ENCODE measurements around the gene UBE2J2. TPM values are rescaled to one million over a fixed set of nuclear protein-coding genes. Genes with fewer than 3 reads are reported as not detected.

UBE2J2 gene
- total RNA-seq, 1 experiment from 2014 or later: 83.4 TPM

- Histone ChIP-seq H2AFZ (ENCODE audit: low read length) (no peak overlapping the region), H3K27me3 (ENCODE audit: insufficient read depth, low read length) (no peaks in the 10 kb centered on the region), H3K4me1 (ENCODE audit: insufficient read depth, low read length) (no peaks in the 10 kb centered on the region), H2AK5ac (ENCODE audit: insufficient read length, low read length) (no peak overlapping the region), H3K27ac (ENCODE audit: insufficient read length, low read depth, low read length) (no peak overlapping the region), H3K79me2 (ENCODE audit: insufficient read depth, low read length) (no peaks in the 10 kb centered on the region), H4K20me1 (ENCODE audit: control insufficient read depth, insufficient read depth, insufficient read length) (no peaks in the 10 kb centered on the region), H2BK15ac (ENCODE audit: low read depth, low read length) (no peak overlapping the region), H3K23ac (ENCODE audit: insufficient read length, low read depth, low read length) (no peak overlapping the region), H4K91ac (ENCODE audit: insufficient read length, low read depth, low read length) (no peak overlapping the region), H3K79me1 (ENCODE audit: insufficient read depth, low read depth, low read length, poor library complexity, severe bottlenecking) (no peaks in the 10 kb centered on the region), H3K4ac (ENCODE audit: low read depth, low read length) (no peak overlapping the region), H2BK120ac (ENCODE audit: low read depth, low read length, poor library complexity, severe bottlenecking) (no peak overlapping the region), H4K8ac (replicated peaks; ENCODE audit: insufficient read length, low read depth, low read length) (no peak overlapping the region), H2BK5ac (ENCODE audit: insufficient read length, low read length) (no peak overlapping the region), H3K9ac (ENCODE audit: extremely low read depth, insufficient read length, low read length) (no peak overlapping the region), H2BK20ac (ENCODE audit: low read depth, low read length, poor library complexity, severe bottlenecking) (no peak overlapping the region), H3K23me2 (ENCODE audit: insufficient read length, low read depth, low read length, poor library complexity, severe bottlenecking) (no peaks in the 10 kb centered on the region), H4K5ac (ENCODE audit: insufficient read length, low read depth, low read length) (no peak overlapping the region), H3K9me3 (ENCODE audit: control insufficient read depth, low read depth, low read length) (no peaks in the 10 kb centered on the region), H3K56ac (ENCODE audit: insufficient read length, low read depth, low read length) (no peak overlapping the region), H2BK12ac (ENCODE audit: insufficient read length, low read depth, low read length) (no peak overlapping the region), H3K18ac (ENCODE audit: insufficient read length, low read depth, low read length) (no peak overlapping the region), H3K14ac (ENCODE audit: insufficient read depth, low read length) (no peak overlapping the region), H3T11ph (ENCODE audit: low read length) (no peak overlapping the region), H3K4me2 (ENCODE audit: insufficient read depth, insufficient read length, low read length) (no peak overlapping the region)
- Mint-ChIP-seq H3K36me3 (ENCODE audit: insufficient read depth in 1 of 3, low read depth in 3 of 3) (no peaks in the 10 kb centered on the region), H3K27ac (no peak overlapping the region), H3K27me3 (ENCODE audit: low read depth) (peaks cover 5% of the 10 kb centered on the region), H3K4me1 (0 out of 4 replicates have a peak, but pooled peaks cover 0 to 5% of the 10 kb centered on the region in 2 experiments), H3K4me3 (no peak overlapping the region), H3K9me3 (peaks cover 0 to 3% of the 10 kb centered on the region in 2 experiments; a peak in 2 of 5 replicates)
- DNase-seq: peak; percentile 60
- no peak for TF ChIP-seq CTCF (conservative IDR thresholded peaks at IDR 0.05)
- WGBS (ENCODE audit: extremely low coverage, insufficient read length, low lambda C conversion rate): no CpG with 5 or more reads among the region's 9 CpGs
Measured at GRCh38 chr1:1283821-1284220, 10.2 kb upstream of the UBE2J2 start.

All from H9 (cell line).